ENCODE results near the gene TBXAS1. TPM values are rescaled to one million over a fixed set of nuclear protein-coding genes. Genes with fewer than 3 reads are reported as not detected.

TBXAS1 gene
- total RNA-seq, 4 donors from 2014 or later: 9.8 to 31.3 (median 13.5) TPM

DNA sequence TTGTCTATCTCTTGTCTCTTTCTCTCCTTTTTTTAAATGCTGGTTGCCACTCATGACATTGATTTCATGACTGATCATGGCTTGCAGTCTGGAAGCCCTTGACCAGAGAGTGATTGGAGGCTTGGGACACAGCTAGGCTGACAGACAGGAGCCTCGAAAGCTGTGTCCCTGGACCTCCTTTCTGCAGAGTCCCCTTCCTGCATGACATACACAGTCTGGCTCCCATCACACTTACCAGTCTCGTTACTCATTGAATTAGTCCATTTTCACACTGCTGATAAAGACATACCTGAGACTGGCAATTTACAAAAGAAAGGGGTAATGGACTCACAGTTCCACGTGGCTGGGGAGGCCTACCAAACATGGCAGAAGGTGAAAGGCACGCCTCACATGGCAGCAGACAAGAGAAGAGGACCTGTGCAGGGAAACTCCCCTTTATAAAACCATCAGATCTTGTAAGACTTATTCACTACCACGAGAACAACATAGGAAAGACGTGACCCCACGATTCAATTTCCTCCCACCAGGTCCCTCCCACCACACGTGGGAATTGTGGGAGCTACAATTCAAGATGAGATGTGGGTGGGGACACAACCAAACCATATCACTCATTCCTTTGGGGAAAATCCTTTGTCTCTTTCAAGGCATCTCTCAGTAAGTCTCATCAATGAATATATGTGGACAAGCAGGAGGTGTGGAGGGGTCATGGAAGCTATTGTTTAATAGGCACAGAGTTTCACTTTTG lies 102.3 kb downstream of the TBXAS1 start:
- Histone ChIP-seq H3K27me3 (no peaks in the 10 kb centered on the region), H3K36me3 (no peaks in the 10 kb centered on the region), H3K9me3 (no peaks in the 10 kb centered on the region), H3K27ac (replicated peaks in 1 of 4) (no peak overlapping the region), H3K4me3 (no peak overlapping the region), H3K4me1 (no peaks in the 10 kb centered on the region)
- TF ChIP-seq CTCF (IDR thresholded peaks at IDR 0.05) (no peak), POLR2A (IDR thresholded peaks at IDR 0.05; ENCODE audit: low read depth) (no peak), EP300 (IDR thresholded peaks at IDR 0.05) (no peak), POLR2AphosphoS5 (IDR thresholded peaks at IDR 0.05) (no peak)
- WGBS: 71% methylated on average over 8 of the region's 8 CpGs
- intact Hi-C loops (cut with DNase I): no loop called here
- DNase-seq (ENCODE audit: extremely low spot score): no peak

DNA sequence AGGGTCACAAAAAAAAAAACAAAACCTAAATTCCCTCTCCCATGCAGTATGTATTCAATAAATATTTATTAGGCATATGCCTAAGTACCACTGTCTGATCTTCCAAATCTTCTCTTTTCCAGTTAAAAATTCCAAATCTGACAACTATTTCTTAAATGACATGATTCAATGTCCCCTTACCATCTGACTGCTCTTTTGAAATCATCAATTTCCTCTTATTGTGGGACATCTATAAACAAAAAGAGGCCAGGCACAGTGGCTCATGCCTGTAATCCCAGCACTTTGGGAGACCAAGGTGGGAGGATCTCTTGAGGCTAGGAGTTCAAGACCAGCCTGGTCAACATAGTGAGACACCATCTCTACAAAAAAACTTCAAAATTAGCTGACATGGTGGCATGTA lies 103.5 kb downstream of the TBXAS1 start:
- H3K4me1 ChIP-seq: peaks cover 0 to 11% (median 7%) of the 10 kb centered on the region in 4 donors
- TF ChIP-seq CTCF (IDR thresholded peaks at IDR 0.05) (no peak), POLR2A (IDR thresholded peaks at IDR 0.05; ENCODE audit: low read depth) (no peak), POLR2AphosphoS5 (IDR thresholded peaks at IDR 0.05) (no peak), EP300 (IDR thresholded peaks at IDR 0.05) (no peak)
- no peak for DNase-seq (ENCODE audit: extremely low spot score)
- intact Hi-C loops (cut with DNase I): no loop called here
- H3K36me3 ChIP-seq: no peaks in the 10 kb centered on the region
- no peaks in the 10 kb centered on the region for H3K27me3 ChIP-seq
- H3K4me3 ChIP-seq: no peak overlapping the region
- no peaks in the 10 kb centered on the region for H3K9me3 ChIP-seq
- H3K27ac ChIP-seq (replicated peaks in 1 of 4): no peak overlapping the region

GRCh38 chr7:139936760-139937310 lies 107.8 kb downstream of the TBXAS1 start:
- H3K9me3 ChIP-seq: no peaks in the 10 kb centered on the region
- no peak for DNase-seq (ENCODE audit: extremely low spot score)
- TF ChIP-seq EP300 (IDR thresholded peaks at IDR 0.05) (no peak), POLR2AphosphoS5 (IDR thresholded peaks at IDR 0.05) (peak in 1 of 2 donors; percentile 16), POLR2A (IDR thresholded peaks at IDR 0.05; ENCODE audit: low read depth) (no peak), CTCF (IDR thresholded peaks at IDR 0.05) (no peak)
- 44% methylated on average over 2 of the region's 2 CpGs for WGBS
- intact Hi-C loops (cut with DNase I): no loop called here
- H3K36me3 ChIP-seq: no peaks in the 10 kb centered on the region
- peaks cover 0 to 13% (median 7%) of the 10 kb centered on the region in 4 donors for H3K4me1 ChIP-seq
- no peak overlapping the region for H3K4me3 ChIP-seq
- H3K27ac ChIP-seq (replicated peaks in 1 of 4): no peak overlapping the region
- no peaks in the 10 kb centered on the region for H3K27me3 ChIP-seq

DNA sequence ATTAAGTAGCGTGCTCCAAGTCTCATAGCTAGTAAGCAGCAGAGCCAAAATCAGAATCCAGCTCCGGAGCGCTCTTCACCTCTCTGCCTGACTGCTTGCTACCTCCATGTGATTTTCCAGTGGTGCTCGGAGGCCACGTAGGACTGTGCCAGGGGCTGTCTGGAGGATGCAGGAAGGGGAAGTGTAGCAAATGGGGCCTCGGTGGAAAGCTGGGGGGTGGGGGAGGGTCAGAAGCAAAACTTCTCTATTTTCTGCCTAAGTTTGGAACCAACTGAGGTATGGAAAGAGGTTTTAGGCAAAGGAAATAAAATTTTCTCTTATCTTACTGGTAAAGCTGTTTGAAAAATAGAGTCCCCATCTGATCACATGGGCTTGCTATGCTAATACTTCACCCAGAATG lies 108.7 kb downstream of the TBXAS1 start:
- no peak overlapping the region for H3K27ac ChIP-seq (replicated peaks in 1 of 4)
- no peak for TF ChIP-seq POLR2AphosphoS5 (IDR thresholded peaks at IDR 0.05)
- no peak for TF ChIP-seq EP300 (IDR thresholded peaks at IDR 0.05)
- TF ChIP-seq POLR2A (IDR thresholded peaks at IDR 0.05; ENCODE audit: low read depth): no peak
- TF ChIP-seq CTCF (IDR thresholded peaks at IDR 0.05): no peak
- no peaks in the 10 kb centered on the region for H3K9me3 ChIP-seq
- intact Hi-C loops (cut with DNase I): no loop called here
- H3K27me3 ChIP-seq: no peaks in the 10 kb centered on the region
- H3K4me1 ChIP-seq: peaks cover 0 to 13% (median 7%) of the 10 kb centered on the region in 4 donors
- no peak overlapping the region for H3K4me3 ChIP-seq
- WGBS: 55% methylated on average over 6 of the region's 6 CpGs
- H3K36me3 ChIP-seq: no peaks in the 10 kb centered on the region
- no peak for DNase-seq (ENCODE audit: extremely low spot score)

Measured in esophagus muscularis mucosa (tissue), 4 donors.